IPS DF 4.7 (cell line): ENCODE results near the gene SIRPA.

Source experiments
- DNase-seq: peaks from one replicate; pipeline ENCODE4 v3.0.0-alpha.2; 2013; ENCODE audit warnings: low spot score; ENCODE audit errors: extremely low read depth

SIRPA gene

DNA sequence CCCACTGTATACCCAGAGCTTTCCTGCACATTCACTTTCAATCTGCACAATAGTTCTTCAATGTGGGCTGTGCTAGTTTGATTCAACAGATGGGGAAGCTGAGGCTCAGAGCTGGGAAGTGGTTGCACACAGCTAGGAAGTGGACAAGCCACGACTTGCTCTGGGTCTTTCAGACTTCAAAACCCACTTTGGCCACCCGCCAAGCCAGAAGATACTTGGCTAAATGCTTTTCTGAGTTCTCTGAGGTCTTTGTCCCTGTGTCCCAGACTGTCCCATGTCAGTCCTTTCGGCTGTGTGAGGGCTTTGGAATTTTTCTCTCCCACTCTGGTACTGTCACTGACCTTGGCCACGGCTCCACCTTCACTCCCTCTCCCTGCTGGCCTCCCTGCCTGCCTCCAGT is 88.1 kb downstream of the SIRPA start:
- no peak for DNase-seq

DNA sequence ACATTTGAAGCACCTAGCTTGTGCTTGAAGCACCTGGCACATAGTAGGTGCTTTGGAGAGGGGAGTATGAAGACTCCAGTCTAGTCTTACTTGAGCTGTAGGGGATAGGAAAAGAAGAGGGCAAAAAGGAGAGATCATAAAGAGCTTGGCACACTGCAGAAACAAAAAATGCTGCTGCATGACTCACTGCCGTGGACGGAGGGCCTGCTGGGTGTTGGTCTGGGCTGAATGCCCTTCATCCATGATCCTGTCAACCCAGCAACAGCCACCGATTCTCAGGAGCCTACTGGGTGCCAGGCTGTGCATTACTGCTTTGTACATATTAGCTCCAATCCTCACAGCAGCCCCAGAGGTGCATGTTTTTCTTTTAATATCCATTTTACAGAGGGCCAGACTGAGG is 92.6 kb downstream of the SIRPA start:
- DNase-seq = no peak
